ENCODE data around the gene SMYD3.

Gene SMYD3

DNA sequence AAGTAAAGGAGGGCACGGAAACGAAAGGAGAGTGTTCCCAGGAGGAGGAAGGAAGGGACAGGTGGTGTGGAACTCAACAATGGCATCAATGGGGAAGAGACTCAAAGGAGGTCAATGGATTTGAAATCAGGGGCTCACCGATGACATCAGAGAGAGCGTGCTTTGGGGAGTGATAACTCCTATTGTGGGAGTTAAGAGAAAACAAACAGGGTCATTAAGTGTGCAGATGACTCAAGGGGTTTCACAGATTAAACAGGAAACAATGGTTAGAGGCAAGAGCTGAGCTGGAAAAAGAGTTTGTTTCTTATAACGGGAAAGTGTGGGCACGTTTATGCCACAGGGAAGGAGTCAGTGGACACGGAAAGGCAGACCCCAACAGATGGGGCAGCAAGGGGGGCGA, 629.1 kb downstream of the SMYD3 start:
- DNase-seq: no peak

DNA sequence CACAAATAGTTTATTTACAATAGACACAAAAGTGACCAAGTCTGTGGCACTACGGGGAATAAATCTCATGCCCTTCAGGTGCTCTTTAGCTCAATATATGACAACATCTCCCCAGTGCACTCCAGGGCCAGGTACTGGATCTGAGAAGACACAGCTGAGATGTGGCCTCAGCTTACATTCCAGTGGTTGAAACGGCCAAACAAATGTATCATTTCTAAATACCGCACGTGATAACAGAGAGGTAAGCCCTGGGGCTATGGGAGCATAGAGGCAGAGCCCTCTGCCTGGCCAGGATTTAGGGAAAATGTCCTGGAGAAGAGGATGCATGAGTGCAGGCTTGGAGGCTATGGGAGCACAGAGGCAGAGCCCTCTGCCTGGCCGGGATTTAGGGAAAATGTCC, 630.5 kb downstream of the SMYD3 start:
- DNase-seq: no peak

DNA sequence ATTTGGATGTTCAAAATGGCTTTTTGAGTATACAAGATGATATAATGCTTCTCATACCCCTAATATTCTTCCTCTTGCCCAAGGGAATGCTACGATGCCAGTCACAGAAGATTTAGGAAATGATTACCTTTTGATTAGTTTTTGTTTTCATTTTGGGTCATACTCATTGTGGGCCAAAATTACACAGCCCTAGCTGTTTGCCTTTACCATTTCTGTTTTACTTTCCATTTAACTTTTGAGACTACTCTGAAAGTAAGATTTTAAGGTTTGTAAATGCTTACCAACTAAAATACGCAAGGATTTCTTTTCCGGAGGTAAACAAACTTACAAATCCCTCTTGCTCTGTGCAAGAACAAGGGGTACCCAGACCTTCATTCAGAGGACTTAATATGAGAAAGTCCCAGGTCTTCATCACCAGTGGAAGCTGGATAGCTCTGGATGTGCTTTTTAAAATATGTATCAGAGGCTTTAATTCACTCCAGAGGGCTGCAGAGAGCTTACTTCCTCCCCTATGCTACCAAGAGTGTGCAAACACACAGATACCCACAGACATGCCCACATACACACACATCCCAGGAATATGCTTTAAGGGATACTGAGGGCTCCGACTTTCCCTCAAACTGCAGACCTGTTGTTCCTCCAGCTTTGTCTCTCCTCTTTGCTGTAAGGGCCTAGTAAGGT, 631.4 kb downstream of the SMYD3 start:
- DNase-seq: no peak

DNA sequence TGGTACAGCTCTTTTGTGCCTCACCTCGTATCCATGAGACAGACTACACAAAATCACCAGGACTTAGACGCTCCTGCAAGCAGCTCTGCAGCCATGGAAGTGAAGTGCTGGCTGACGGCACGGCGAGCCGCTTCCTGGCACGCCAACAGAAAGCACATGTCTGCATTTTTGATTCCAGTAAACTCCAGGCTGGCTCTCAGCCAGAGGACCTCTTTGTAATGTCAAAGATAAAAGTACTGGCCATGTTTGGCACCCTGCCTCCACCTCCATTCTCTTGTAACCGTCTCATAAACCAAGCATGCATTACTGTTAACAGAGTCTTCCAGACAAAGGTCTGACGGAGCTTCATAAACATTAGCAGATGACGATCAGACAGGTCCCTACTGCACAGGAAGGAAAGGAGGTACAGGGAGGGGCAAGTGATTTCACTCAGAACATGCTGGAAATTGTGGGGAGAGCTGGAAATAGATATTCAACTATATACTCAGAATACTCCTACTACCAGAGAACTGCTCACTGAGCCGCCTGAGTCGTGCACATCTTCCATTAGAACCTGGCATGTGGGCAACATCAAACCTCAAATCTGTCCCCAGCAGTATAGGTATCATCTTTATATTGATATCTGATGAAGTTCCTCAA, 632.0 kb downstream of the SMYD3 start:
- peak; percentile 31 for DNase-seq

DNA sequence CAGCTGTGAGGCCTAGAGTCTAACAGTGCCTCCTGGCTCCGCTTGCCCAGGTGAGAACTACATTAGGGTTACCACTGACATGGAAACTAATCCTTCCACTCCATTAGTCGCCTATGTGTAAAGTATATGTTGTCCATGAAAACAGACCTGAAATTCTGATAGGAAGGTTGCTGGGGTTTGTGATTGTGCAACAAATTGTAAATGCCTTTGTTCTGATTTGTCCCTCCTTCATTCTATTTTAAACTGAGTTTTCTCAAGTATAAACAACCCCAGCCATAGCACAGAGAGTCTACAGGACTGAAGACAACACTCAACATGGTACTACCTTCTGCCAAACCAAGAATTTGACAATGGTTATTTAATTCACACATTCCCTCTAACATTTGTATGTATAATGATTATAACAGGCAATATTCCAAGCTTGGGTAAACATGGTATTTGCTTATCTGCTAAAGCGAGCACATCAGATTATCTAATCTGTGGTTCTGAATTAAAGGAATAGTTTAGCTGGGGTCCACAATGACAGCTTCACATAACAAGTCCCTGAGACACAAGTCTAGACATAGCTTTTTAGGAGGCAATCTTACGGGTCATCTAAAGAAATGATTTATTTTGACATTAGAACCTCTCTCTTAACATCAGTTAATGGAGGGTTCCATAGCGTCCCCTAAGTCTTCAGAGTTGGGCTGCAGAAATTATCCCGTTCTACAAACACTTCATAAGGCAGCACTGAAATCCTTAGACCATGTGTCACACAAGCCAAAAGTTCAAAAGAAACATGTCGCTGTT, 633.0 kb downstream of the SMYD3 start:
- no peak for DNase-seq

DNA sequence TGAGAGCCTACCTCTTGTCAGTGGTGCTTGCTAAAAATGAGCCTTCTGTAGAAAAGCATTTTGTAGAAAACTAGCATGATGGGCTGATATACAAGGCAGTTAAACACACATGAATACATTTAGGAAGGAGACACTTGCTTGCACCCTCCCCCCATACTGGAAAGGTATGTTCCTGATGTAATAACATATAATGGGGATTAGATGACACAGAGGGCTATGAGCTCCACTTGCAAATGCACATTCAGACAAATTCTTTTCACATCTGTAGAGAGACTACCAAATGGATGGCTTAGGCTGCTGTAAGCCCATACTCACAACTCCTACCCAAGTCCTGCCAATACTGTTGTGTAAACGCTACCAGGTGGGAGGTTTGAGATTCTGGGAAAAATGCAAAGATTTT, 634.0 kb downstream of the SMYD3 start:
- no peak for DNase-seq

DNA sequence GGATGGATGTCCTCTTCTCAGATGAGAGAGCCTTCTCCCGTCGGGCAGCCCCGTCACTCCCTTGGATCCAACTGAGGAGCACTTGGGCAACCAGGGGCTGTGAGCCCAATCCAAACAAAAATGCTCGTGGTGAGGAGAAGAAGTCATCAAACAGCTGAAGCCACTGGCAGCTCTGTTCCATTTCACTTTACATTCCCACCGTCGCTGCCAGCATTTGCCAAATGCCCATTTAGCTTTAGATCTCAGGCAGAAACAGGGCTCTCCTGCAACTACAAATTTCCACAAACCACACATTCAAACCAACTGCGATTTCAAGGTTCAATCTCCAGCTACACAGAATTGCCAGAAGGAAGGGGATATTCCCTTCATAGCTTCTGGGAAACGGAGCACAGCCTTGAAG, 634.6 kb downstream of the SMYD3 start:
- no peak for DNase-seq

DNA sequence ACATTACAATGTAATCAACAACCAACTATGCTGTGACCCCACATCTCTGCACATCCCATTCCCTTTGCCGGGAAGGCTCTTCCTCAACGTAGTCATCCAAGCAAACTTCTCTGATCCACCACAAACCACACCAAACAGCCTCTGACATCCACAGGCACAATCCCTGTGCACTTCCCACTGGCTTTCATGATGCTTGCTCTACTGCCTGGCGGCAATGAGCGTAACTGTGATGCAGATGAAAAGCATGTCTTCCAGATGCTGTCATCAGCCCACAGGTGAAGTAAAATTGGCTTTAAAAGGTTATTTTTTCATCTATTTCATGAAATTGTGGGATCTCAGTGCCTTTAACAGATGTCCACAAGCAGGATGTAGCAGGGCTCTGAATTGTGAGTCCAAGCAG, 635.2 kb downstream of the SMYD3 start:
- no peak for DNase-seq

DNA sequence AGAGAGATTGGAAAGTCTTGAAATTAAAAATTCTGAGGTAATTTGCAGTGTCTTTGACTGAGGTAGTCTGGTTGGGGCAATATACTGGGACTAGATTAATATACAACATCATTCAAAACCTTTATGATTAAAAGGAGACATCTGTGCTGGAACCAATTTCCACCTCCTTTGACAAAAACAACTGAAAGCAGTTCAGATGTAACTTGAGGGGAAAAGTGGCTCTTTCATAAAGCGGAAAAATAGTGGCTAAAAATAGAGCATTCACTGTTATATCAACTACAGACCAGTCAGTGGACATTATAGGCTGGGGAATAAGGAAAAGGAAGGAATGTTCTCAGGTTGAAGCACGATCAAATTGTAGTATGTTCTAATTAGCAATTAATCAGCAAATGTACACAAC, 635.9 kb downstream of the SMYD3 start:
- no peak for DNase-seq

DNA sequence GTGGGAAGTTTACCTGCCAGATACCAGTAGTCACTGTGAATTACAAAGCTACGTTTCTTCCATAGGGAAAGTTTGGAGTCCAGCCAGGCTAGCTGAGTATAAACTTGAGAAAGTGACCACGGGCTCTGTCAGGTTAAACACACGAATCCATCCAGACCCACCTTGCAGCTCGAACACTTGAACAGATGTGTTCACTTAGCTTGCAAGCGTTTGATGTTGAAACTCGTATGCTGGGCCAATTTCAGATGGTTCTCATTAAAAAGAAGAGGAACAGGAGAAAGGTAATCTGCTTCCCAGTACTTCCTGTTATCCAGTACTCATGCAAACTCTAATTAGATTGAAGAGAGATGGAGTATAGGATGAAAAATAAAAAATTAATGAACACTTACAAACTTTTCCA, 636.4 kb downstream of the SMYD3 start:
- DNase-seq: no peak

DNA sequence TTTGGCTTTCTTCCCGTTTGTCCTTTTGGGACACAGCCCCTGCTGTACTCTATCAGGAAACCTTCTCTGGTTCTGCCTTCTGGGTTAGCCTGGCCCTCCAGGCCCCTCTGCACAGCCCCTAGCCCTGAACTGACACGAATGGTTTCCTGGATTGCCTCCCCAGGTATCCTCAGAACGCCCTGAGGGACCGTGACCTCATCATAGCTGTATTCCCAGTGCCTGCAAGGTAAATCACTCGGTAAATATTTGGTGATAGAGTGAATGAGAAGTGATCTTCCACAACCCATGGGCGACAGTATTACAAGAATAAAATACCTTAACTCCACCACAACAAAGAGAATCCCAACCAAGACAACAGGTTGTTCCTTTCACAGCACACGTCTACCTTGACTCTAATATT, 637.2 kb downstream of the SMYD3 start:
- no peak for DNase-seq

DNA sequence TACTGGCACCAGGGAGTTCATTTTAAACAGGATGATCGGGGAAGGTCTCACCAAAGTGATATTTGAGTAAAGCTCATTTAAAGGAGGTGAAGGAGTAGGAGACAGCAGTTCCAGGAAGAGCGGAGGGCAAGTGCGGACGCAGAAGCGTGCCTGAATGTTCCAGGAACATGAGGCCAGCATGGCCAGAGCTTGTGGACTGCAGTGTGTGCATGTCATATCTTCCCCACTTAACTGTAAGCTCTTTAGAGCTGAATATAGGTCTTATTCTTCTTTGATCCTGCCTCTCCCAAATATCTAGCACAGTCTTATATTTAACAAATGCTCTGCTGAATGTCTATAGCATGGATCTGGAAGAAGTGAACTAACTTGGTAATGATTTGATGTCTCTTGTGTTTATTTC, 639.3 kb downstream of the SMYD3 start:
- no peak for DNase-seq

DNA sequence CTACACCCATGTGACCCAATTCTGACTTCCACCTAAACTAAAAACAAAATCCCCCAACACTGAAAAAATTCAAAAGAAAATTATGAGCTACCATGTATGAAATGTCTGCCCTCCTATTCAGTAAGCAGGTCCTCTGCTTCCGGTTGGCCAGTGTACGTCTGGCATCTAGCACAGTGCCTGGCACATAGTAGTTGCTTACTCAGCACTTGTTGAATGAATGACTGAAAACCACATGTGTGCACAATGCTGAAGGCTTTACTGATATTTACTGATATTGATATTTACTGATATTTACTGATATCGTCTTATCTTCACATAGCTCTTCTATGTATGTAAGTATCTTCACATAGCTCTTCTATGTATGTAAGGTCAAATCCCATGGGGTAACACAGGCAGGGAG, 642.2 kb downstream of the SMYD3 start:
- no peak for DNase-seq

DNA sequence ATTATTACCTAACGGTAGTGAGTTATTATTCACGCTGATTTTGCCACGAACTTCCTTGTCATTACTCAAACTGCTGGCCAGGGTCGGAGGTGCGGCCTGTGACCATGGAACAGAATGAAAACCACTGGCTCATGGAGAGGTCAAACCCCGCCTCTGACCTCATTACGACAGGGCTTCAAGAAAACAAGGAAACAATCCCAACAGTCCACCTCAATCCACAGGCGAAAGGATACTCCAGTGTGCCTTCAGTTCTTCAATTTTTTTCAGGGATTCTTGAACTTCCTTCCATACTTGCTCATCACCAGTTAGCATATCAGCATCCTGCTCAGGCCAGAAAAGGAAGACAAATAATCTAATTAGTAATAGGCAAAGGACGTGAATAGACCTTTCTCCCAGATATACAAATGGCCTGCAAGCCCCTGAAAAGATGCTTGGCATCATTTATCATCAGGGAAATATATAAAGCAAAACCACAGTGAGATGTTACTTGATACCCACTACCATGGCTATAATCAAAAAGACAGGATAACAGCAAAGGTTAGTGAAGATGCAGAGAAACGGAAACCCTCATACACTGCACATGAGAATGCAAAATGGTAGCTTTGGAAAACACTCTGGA, 643.4 kb downstream of the SMYD3 start:
- no peak for DNase-seq

DNA sequence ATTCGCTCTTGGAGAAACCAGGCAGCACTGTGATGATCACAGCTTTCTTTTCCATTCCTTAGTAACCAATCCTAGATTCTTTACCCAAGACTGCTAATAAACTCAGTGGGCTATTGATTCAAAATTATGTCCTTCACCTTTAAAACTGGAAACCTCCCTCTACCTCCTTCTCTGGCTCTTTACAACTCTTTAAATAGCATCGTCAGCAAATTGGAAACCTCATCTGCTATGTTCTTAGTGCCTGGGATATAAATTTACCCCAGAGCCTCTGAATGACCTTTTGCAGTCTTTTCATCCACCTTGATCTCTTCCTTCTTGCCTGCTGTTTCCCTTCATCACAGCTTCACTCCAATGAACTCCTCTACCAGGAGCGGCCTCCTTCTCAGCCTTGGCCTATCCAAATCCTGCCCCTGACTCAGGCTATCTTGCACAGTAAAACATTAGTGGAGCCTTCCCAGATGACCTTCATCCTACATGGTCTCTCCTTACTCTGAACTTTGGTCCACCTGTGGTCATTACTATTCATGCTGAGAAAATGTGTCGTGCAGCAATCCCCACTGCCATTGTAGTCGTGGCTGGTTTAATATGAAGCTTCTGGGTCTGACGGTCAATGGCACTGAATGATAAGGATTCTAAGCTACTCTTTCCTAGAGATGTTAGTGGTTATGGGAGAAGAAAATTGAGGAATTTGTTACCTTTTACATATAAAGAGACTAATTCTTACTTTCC, 644.1 kb downstream of the SMYD3 start:
- DNase-seq: no peak

DNA sequence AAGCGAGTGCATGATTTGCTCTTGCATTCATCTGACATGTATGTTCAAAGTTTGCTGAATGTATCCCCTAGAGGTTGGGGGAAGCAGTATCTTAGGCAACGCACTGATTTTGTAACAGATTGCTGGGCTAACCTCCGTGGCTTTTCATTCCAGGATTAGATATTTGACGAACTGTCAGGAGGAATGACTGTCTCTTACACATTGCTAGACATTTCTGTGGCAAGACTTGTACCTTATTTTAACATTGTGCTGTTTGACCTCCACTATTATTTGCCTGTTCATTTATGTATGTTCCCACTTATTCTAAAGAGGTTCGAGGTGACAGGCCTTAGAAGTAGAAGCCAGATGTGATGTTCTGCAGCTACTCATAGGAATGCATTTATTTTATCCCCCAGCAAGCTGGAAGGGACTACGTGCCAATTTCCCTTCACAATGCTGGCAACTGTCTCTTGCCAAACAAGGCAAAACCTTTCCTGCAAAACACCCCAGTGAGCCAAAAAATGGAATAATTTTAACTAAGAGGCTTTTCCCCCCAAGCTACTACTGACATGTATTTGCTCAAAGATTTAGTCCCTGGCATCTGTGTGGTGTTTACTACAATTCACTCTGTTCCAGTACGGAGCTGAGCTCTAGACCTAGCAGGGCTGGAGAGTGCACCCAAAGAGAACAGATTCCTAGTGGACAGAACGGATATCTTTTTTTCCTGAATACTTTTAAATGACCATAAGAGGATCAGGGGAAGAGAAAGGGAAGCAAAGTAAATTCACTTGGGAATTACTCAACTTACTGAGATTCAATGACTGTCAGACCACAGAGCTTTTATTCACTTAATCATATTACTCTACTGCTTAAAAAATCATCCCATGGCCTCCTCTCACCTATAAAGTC, 646.2 kb downstream of the SMYD3 start:
- DNase-seq: no peak

DNA sequence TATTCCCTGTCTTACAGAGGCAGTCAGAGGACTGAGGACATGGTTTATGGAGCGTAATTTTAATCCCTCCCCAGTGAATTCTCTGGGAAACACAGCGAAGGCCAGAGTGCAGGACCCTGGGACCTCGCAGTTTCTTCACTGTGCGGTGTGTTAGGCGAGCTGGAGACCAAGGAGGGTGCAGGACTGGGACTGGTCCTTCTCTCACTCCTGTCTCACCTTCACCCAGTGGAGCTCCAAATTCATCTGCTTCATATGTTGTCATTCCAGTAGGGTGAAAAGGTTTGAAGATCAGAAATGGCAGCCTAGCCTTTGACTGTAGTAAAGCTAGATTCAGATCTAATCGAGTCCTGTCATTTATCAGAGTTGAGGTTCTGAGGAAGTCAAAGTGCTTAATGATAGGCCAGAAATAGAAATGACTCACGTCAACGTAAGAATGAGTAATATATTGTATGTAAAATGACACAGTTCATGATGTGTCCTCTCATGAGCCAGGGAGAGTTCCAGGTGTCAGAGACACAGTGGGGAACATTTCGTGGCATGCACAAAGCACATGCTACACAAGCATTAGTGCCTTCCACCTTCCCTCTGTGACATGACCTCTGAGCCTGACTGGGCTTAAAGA, 647.5 kb downstream of the SMYD3 start:
- no peak for DNase-seq

DNA sequence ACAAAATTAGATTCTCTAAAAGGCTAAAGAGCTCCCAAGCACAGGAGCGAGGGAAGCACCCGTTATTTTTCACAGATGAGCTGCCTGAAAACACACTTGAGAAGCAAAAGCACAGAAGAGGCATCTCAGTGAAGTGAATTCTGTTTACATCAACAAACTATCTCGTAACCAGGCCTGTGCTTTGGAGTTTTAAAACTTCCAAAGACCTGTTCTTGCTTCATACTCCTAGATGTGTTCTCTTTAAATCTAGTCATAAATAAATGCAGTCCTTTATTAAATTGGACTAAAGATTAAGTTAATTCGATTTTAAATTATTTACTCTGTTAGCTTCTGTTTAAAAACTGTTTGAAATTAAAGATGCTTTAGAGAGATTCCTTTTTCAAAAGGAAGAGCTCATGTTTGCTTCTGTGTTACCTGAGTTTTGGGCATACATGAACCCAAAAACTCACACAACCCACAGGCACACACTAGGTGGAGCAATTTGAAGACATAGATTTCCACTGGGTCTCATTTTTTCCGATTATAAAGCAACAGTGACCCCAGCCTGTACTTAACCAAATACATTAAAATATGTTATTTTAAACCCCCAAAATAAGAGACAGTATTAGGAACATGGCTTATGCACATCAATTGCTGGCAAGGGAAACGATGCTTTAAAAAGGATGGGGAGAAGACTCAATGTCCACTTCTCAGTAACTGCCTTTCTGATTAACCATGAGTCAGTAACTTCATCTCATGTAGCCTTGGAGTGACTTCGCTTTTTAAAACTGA, 648.2 kb downstream of the SMYD3 start:
- no peak for DNase-seq

DNA sequence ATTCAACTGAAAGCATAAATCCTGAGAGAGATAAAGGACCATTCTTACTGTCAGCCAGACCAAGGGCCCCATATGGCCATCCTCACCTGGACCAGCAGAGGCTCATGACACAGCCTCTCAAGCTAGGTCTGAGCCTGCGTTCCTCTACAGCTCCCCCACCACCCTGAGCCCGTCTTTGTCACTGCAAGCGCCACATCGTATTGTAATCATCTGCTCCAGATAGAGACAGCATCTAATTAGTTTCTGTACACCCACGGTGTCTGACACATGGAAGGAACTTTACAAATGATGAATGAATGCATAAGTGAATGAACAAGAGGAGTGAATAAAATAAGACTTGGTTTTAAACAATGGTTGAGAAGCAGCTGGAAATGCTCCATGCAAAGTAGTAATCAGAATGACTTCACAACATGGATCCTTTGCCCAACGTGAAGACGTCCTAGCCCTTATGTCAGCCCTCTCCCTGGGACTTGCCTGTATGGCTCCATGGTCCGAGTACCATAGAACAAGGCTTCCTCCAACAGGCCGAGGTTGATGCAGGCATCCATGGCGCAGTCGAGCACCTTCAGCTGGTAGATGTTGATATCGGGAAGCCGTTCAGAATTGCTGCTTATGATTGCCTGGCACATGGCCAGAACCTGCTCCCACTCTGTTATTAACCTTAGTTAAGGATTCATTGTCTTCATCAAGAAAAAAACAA, 648.9 kb downstream of the SMYD3 start:
- no peak for DNase-seq

DNA sequence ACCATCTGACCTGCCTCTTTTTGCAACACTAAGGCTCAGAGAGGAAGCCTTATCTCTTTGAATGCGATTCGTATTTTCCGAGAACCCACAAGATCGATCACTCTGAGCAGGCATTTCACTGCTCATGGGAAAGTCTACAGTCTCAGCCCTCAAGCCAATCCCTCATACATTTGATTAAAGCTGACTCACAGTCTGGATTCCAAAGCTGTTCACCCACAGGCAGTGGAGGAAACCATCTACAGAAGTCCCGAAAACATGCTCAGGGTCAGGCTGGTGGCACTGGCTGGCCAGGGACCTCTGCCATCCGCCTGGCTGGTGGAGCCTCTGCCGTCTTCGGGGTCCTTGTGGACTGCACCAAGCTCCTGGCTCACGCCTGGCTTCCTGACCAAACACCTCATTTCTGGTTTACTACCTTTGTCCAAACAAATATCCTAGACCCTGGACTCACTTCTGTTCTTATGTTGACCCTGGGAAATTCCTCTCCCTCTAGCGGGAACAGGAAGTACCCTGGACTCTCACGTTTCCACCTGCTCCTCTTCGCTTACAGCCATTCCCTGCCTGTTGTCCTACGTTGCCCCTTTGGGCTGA, 650.0 kb downstream of the SMYD3 start:
- no peak for DNase-seq

Measured in T1000 (cell line).